Endometrial microvascular endothelial cells (primary cell): ENCODE results near the gene MLLT3. TPM values are rescaled to one million over a fixed set of nuclear protein-coding genes. Genes with fewer than 3 reads are reported as not detected.

Source experiments
- in situ Hi-C: cut with HindIII; loops from 2 replicates; pipeline ENCODE4 v1.10.0; 2017; ENCODE audit warnings: low sequenced_read_pairs, low pct_unique_long_range_greater_than_20kb; ENCODE audit errors: inconsistent ontology term
- total RNA-seq: library from RNA; depleted of rRNA; stranded (reverse); fragments of >200 nt; gene quantifications from one replicate; pipeline ENCODE4 v1.2.3, GENCODE V29; 2015; ENCODE audit errors: inconsistent ontology term

The MLLT3 gene
- total RNA-seq, 1 donor from 2014 or later, result 4.6 TPM

DNA sequence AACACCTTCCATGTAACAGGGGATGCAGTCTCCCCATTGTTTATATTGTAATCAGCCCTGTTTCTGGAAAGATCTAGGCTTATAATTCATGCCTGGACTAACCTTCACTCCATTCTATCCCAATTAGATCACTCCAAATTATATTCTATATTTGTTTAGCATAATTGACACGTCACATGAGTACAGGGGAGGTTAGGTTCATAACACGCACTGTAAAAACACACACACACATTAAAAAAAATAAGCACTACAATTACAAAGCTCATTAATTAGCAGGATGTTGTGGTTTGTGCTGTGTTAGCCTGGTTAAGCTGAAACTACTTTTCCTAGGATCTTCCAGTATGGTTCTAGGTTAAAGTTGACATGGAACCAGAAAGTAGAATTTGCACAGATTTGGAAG is 126.0 kb downstream of the MLLT3 start:
- in situ Hi-C loops, result no loop called here

- in situ Hi-C loops, result no loop called here
Observed at GRCh38 chr9:20495098-20495497, 127.2 kb downstream of the MLLT3 start.

- in situ Hi-C loops, result no loop called here
Observed at GRCh38 chr9:20494035-20494434, 128.3 kb downstream of the MLLT3 start.

- in situ Hi-C loops, result no loop called here
Observed at GRCh38 chr9:20492772-20493171, 129.5 kb downstream of the MLLT3 start.

DNA sequence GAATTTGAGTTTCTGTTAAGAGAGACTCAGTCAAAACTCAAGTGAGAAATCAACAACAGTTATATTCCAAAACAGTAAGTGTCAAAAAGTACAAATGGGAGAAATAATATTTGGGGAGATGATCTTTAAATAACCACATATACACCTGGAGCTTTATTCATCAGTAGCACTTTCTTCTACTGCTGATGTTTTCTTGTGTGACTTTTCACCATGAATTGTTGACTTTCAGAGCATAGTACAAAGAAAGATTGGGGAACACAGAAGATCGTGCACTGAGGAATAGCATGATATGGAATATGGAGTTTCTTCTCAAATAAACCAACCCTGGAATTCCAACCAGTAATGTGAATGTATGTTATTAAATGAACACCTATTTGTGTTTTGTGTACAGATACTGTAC is 130.7 kb downstream of the MLLT3 start:
- in situ Hi-C loops, result no loop called here

- in situ Hi-C loops, result no loop called here
Observed at GRCh38 chr9:20490246-20490834, 132.0 kb downstream of the MLLT3 start.

- in situ Hi-C loops, result no loop called here
Observed at GRCh38 chr9:20488691-20489090, 133.6 kb downstream of the MLLT3 start.

GRCh38 chr9:20486552-20486951 is 135.7 kb downstream of the MLLT3 start:
- in situ Hi-C loops, result no loop called here

- in situ Hi-C loops, result no loop called here
Observed at GRCh38 chr9:20481437-20481836, 140.9 kb downstream of the MLLT3 start.

GRCh38 chr9:20480249-20480648 is 142.1 kb downstream of the MLLT3 start:
- in situ Hi-C loops, result no loop called here

- in situ Hi-C loops, result no loop called here
Observed at GRCh38 chr9:20479419-20480155, 142.7 kb downstream of the MLLT3 start.

DNA sequence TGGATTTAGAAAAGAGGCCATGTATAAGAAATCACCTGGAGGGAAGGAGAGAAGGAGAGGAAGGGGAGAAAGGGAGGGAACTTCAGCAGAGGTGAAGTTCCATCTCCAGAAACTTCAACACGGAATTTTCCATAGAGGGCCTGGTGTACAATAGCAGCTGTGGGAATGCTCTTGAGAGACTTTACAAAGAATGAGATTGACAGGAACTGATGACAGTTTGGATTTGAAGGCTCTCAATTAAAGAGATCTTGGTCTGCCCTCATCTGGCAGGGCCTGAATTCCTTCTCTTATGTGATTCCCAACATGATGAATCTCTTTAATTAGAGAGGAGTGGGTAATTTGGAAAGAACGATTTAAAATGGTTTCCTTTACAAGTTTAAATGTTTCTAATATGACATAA is 143.5 kb downstream of the MLLT3 start:
- in situ Hi-C loops, result no loop called here

DNA sequence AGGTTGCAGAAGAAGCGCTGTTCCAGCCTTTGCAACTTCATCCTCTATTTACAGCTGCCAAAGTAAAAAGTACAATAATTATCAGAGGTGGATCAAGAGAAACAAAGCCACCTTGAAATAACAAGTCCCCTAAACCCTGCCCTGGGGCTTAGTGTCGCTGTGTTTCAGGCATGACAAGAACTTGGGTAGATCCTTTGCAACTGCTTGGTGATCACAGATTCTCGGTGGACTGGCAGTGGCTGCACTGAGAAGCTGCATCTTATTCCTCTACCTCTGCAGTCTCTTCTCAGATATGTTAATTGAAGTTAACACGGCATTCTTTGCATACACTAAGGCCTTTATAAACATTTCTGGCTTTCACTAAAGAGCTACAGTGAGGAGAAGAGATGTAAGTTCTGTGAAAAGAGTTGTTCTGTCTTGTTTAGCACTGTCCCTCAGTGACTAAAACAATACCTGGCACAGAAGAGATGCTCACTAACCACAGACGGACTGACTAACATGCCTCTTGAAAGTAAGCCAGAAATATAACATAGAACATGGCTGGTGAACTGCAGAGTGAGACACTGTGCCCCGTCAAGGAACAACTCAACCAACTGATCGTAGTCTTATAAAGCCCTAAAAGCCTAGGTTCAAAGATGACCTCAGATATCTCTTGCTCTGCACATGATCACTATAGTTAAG is 144.2 kb downstream of the MLLT3 start:
- in situ Hi-C loops, result no loop called here

DNA sequence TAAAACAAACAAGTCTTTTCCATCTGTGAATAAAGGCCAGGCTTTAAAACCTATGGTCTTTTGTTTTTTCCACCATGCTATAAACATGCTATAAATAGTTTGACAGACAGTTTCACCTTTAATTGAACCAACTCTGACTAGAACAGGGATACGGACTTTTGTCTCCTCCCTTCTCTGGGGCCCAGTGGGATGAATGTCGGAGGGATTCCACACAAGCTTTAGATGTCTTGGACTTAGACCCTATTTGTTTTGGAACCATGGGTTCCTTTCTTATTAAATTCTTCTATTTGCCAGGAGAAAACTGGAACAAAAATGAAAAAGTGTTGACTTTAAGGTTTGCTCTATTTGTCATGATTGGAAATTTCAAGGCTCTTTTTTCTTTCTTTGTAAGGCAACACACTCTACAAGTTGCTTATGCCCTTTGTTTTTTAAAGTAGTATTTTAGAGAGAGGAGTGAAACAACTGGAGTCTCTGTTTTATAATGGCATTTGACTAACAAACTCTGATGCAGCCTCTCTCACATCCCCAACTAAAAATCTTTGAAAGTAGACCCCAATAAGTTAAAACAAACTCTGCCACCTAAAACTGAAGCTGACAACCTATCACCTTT is 145.3 kb downstream of the MLLT3 start:
- in situ Hi-C loops, result no loop called here

DNA sequence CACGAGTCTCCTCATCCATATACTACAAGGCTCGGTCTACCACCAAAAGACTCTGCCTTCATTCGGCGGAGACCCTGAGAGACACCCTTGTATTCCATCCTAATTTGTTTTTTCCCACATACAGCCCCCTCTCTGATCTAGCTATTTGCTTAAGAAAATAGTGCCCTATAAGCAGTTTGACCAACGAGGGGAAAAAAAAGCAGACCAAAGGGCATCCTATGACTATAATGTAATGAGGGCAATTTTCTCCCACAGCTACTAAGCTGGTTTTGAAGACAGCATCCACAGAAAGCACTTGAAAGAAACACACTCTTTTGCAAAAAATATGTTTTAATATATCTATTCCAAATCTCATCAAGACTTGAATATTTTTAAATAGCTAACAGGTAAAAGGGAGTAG is 147.8 kb downstream of the MLLT3 start:
- in situ Hi-C loops, result no loop called here

DNA sequence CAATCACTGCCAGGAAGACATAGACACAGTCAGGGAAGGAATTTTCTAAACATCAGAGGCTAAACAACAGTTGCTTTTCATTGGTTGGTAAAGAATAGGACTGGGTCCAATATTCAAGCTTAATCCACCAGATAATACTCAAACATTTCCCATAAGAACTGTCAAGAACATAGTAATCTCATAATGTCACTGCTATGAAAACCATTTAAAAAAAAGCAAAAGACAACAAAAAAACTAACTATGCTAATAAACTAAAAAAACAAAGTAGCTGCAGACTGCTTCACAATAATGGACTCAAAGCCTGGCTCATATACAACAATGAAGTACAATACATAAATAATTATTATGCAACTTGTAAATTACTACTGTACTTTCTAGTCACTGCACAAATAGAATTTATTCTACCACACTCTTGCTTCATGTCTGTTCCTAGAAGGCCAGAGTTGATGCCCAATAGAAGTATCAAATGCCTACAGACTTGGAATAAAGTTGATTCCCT is 148.7 kb downstream of the MLLT3 start:
- in situ Hi-C loops, result no loop called here

DNA sequence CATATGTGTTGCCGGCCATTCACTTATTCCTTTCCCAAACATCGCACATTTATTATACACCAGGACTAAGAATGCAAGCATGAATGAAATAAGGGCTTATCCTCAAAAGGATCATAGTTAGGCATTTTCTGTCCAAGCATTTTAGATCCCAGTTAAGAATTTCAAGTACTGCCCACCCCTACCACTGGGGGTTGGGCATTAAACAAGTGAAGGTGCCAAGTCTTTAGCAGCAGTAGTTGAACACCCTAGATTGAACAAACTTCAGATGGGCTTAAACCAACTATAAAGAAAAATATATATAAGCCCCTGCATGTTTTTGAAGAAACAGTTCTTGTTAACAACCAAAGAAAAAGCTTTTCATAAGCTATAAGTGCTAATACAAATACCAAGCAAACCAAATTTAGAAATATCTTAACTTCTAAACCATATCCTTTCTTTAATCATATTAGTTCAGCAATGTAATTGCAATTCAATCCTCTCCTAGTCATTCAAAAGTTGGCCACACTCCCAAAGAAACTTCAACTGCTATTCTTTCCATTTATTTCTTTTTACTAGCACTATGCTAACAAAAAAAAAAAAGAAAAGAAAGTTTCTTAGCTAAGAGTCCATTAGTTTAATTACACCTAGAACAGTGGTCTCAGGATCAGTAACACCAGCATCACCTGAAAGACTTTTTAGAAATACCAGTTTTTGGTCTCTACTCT is 149.8 kb downstream of the MLLT3 start:
- in situ Hi-C loops, result no loop called here

DNA sequence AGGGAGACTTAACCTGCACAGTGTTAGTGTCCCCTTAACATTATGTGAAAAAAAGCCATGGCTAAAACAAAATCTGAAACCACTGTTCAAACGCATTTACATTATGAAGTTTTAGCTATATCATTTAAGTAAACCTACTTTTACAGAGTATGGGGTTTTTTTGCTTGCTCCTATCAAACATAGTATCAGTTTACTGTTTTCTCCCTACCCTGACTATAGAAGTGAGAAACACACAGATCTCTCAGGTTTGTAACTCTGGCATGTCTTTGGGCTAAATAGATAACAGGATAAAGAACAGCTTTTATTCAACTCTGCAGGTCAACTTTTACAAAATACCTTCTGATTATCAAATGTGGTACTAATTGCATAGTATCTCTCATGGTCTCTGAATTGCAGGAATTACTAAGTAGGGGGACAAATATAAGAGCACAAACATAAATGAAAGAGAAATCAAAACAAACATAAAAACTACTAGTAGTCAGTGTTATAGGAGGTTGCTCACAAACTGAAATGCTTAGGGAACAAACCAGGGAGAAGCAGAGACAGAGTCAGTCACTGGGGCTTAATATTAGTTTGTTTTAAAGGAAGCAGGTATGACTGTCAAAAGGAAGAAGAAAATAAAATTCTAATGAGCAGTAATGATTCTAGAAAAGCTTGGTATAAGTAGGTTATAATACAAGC is 155.8 kb downstream of the MLLT3 start:
- in situ Hi-C loops, result no loop called here

DNA sequence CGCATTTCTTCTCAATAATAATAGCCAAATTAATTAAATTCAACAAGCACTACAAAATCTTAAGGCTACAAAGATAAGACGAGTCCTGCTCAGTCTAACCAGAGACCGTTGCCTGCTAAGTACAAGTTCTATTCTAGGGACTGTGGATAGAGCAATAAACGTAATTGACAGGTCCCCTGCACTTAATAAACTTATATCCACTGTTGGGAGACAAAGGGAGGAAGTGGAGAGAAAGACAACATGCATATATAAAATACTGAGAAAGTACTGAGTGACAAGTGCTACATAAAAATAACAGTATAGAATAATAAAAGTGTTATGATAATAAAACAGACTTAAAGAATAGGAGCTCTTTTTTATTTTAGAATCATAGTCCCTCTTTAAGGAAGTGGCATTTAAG is 158.1 kb downstream of the MLLT3 start:
- in situ Hi-C loops, result no loop called here
